Stromal cell of bone marrow (primary cell): ENCODE measurements around the gene NEK11.
"Not testable (repeated sequence)": the region's sequence is repeated elsewhere in the genome, so short reads cannot be mapped to it uniquely, and the experiment has no call there.

ENCODE experiments used
- DNase-seq: peaks from one replicate; pipeline ENCODE4 v3.0.0-alpha.2; 2012; ENCODE audit warnings: low read depth

The NEK11 gene

DNA sequence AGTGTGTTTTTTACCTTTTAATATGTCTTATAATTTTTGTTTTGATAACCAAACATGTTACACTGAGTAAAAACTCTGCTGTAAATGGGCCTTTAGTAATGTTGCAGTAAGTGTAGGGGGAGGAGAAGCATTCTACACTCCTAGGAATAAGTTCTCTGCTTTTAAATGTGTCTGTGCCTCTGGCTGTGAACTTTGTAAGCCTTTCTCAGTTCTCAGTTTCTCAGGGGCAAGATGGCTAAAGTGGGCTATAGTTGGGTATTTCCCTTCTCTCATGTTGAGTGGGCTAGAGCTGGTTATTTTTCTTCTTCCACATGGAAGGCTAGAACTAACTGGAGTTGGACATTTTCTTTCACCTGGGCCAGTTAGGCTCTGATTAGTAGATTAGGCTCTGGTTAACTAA, 279.6 kb downstream of the NEK11 start:
- no peak for DNase-seq

DNA sequence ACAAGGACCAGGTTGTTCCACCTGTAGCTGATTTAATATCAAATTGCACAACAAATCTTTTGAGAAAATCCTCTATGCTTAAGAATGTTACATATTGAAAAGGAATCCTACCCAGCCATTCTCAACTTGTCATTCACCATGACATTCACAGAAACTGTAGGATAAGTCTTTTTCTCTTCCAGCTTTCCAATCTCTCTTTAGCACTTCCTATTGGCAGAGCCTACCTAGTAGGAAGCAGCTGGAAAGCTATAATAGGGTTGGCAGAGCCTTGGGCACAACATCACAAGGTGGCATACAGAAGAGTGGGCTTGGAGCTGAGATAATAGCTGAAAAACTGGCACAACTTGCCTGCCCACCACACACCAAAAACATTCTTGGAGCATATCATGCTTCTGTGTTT, 287.6 kb downstream of the NEK11 start:
- DNase-seq: no peak

GRCh38 chr3:131315162-131315561, 288.5 kb downstream of the NEK11 start:
- DNase-seq: no peak

DNA sequence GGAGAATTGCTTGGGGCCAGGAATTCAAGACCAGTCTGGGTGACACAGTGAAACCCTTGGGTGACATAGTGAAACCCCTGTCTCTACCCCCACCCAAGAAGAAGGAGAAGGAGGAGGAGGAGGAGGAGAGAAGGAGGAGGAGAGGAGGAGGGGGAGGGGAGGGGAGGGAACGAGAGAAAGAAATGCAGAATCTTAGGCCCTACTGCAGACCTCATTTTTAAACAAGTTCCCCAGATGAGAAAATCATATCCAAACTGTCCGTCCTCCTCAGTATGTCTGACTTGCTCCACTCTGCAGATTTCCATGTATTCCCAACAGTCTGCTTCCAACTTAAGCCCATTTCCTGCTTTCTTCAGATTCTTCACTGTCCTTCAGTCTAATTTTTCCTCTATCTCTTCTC, 291.0 kb downstream of the NEK11 start:
- no peak for DNase-seq

DNA sequence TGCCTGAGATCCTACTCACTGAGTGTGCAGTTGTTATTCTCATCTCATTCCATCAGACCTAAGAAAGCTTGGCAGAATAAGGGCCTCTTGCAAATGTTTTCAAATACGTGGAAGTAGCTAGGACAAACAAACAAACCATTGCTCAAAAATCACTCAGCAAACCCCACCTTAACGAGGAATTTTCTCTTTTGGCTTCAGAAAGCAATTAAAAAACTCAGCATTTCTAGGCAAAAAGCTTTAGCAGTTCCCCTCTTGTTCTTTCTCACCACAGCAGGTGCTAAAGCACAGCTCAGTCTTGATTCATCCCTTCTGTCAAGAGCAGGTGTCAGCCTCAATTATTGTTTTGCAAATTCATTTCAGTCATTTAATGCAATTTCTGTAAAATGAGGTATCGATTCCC, 296.3 kb downstream of the NEK11 start:
- DNase-seq: no peak

DNA sequence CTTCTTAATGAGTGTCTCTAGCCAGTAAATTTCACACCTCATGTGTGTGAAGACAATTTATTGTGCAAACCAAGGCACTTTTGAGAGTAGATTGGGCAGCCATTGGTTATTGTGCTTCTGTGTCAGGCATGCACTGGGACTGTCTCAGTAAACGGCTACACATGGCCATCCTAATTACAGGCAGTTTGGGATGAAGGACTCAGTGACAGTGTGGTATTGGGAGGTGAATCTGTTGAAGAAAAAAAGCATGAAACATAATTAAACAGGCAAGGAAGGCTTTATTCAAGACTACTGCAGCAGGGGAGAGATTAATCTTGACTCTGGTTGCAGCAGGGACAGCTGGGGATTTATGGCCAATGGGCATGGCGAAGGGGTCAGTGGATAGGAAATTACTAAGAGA, 297.1 kb downstream of the NEK11 start:
- DNase-seq: no peak

- no peak for DNase-seq
Measured at GRCh38 chr3:131324923-131325322, 298.2 kb downstream of the NEK11 start.

DNA sequence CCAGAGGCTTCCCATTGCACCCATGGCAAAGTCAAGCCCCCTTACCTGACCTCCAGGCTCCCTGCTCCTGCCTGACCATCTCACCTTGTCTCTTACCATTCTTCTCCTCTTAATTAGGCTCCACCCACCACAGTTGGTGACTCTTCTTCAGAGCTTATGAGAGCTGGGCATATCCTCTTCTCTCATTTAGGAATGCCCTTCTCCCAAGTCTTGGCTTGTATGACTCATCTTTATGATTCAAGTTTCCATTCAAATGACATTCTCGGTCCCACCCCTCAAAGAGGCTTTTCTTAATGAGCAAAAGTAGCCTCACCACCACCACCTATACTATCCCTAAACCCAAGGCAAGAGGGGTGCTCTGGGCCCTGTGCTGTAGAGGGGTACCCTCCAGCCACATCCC, 299.6 kb downstream of the NEK11 start:
- DNase-seq: no peak

GRCh38 chr3:131328721-131329120, 302.0 kb downstream of the NEK11 start:
- no peak for DNase-seq

GRCh38 chr3:131329774-131330173, 303.1 kb downstream of the NEK11 start:
- no peak for DNase-seq

DNA sequence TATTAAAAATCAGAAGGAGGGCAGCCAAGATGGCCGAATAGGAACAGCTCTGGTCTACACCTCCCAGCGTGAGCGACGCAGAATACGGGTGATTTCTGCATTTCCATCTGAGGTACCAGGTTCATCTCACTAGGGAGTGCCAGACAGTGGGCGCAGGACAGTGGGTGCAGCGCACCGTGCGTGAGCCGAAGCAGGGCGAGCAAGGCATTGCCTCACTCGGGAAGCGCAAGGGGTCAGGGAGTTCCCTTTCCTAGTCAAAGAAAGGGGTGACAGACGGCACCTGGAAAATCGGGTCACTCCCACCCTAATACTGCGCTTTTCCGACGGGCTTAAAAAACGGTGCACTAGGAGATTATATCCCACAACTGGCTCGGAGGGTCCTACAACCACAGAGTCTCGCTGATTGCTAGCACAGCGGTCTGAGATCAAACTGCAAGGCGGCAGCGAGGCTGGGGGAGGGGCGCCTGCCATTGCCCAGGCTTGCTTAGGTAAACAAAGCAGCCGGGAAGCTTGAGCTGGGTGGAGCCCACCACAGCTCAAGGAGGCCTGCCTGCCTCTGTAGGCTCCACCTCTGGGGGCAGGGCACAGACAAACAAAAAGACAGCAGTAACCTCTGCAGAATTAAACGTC, 304.9 kb downstream of the NEK11 start:
- DNase-seq: not testable (repeated sequence)

DNA sequence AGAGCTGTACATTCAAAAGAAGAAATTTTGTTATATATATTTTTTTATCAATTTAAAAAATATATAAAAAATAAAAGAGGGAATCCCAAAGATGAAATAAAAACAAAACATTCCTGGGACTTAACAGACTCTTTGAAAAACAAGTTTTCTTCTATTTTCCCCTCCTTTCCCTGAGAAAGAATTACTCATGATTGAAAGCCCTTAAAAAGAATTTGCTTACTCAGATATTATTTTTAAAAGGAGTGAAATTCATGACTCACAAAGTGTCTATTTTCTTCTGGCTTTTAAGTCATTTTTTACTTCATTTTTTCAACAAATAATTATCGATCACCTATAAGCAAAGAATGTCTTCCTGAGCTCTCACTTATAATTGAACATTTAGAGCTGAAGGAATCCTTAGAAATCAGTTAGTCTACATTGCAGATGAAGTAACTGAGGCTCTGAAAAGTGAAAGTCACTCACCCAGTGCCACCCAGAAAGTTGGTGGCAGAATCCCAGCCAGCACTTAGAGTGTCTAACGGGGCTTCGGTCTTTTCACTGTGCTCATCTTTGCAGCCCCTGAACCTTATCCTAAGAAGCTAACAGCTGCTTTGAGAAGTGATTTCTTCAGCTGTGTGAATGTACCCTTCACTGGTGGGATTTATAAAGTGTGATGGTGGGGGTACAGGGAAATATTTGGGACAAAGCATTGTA, 312.4 kb downstream of the NEK11 start:
- peak; percentile 6 for DNase-seq

DNA sequence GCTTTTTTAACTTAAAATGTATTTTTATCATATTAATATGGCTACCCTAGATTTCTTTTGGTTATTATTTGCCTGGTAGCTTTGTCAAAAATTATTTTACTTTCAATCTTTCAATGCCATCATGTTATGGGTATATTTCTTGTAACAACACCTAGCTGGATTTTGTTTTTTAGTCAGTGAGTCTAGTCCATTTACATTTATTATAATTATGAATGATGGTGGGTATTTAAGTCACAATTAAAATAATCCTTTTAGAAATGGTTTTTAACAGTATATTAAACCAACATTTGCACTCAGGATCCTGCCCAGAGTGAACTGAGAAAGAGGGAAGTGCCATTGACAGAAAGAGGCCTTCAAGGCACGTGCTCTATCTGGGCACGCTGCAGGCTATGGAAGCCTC, 315.1 kb downstream of the NEK11 start:
- no peak for DNase-seq

- no peak for DNase-seq
Measured at GRCh38 chr3:131348911-131349310, 322.2 kb downstream of the NEK11 start.

- no peak for DNase-seq
Measured at GRCh38 chr3:131349454-131349853, 322.8 kb downstream of the NEK11 start.

- peak; percentile 9 for DNase-seq
Measured at GRCh38 chr3:131349946-131350347, 323.3 kb downstream of the NEK11 start.

DNA sequence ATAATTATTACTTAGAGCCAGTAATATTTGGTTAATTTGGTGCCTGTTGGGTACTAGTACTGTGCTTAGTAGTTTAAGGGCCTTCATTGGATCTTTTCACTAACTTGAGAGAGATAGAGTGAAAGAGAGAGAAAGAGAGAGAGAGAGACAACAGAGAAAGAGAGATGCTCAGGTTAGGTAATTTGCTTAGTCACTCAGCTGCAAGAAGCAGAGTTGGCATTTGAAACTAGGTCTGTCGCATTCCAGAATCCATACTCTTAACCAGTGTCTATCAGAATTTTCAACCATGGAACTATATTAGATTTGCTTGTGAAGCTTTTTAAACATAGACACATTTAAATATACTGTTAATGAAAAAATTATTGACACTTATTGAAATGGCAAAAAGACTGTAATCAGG, 323.8 kb downstream of the NEK11 start:
- DNase-seq: no peak

GRCh38 chr3:131353016-131353877, 326.6 kb downstream of the NEK11 start:
- DNase-seq: no peak

DNA sequence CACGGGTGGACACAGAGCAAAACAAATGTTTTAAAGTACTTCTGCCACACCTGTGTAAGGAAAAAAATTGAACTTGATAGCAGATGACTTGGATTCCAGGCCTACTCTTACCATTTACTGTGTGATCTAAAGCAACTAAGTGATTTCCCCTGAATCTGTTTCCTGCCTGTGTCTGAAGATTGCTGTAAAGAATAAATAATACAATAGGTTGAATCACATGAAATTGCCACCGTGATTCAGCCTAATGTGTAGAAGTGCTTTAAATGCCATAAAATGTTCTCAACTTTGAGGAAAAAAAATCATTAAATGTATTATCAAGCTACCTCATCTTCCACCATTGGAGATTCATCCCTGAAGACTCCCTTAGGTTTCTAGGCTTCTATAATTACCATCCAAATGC, 327.3 kb downstream of the NEK11 start:
- DNase-seq: no peak

GRCh38 chr3:131356006-131356595, 329.4 kb downstream of the NEK11 start:
- no peak for DNase-seq

- no peak for DNase-seq
Measured at GRCh38 chr3:131357275-131357674, 330.6 kb downstream of the NEK11 start.

DNA sequence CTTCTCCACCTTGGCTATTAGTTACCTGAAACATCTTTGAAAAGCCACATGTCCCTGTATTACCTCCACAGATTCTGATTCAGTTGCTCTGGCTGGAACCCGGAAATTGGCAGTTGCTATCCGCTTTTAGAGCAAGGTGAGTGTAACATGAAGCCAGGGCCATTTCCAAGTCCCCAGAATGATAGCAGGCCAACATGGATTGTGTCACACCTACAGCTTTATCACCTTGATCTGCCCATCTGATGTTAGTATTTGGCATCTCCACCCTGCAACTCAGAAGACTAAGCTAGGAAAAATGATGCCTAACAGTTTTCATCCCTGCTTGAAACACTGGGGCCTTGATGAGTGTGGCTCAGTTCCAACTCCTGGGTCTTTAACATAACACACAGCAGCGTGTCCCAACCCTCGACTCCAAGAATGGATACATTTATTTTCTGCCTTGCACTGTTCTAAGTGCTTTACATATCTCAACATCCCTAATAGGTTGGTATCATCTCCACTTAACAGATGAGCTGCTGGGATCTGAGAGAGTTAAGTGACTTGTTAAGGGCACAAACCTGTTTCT, 333.6 kb downstream of the NEK11 start:
- no peak for DNase-seq
